Stomach (tissue), 4 donors: Measurements from ENCODE around the gene TMEM178A.

Experiments
- CTCF ChIP-seq, 7 experiments: fragments of 450-650 bp in 4 of 7; fragments of 200-600 bp in 3 of 7; sonication (generic) in 3 of 7; IDR thresholded peaks; one replicate each; pipeline ENCODE4 v1.5.1; 2016 to 2019; ENCODE audit warnings: antibody characterized with exemption in 7 of 7, control low read depth in 2 of 7, mild to moderate bottlenecking in 1 of 7
- POLR2A ChIP-seq, 4 donors: fragments of 450-650 bp; IDR thresholded peaks; one replicate each; pipeline ENCODE4 v1.6.1; 2016; ENCODE audit warnings: antibody characterized with exemption in 4 of 4, control low read depth in 2 of 4, mild to moderate bottlenecking in 1 of 4, moderate library complexity in 1 of 4
- POLR2AphosphoS5 ChIP-seq, 3 donors: sonication (generic); formaldehyde crosslinking; IDR thresholded peaks; one replicate each; pipeline ENCODE4 v1.6.1; 2016; ENCODE audit warnings: antibody characterized with exemption in 3 of 3

DNA sequence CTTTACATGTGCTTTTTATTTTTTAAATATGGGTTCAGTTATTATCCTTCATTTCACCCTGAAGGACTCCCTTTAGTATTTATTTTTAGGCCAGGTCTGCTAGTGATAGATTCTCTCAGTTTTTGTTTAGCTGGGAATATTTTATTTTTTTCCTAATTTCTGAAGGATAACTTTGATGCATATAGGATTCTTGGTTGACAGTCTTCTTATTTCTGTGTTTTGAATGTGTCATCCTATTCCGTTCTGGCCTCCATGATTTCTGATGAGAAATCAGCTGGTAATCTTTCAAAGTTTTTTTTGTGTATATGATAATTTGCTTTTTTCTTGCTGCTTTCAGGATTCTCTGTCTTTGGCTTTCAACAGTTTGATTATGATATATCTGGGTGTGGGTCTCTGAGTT, 35.4 kb downstream of the TMEM178A start:
- TF ChIP-seq CTCF (IDR thresholded peaks at IDR 0.05) (no peak), POLR2AphosphoS5 (IDR thresholded peaks at IDR 0.05) (no peak), POLR2A (IDR thresholded peaks at IDR 0.05) (no peak)
